ENCODE results near the gene IMPDH1. TPM values are rescaled to one million over a fixed set of nuclear protein-coding genes. Genes with fewer than 3 reads are reported as not detected.
A peak's percentile ranks its signal among the peaks of the same experiment; 100 is the strongest.

Gene IMPDH1
- total and polyA plus RNA-seq, 2 donors (not counting 3 experiments of a cell fraction or from before 2014, with no cell fraction given), result 78.8 to 97.9 TPM

GRCh38 chr7:128407233-128407589 lies 2.6 kb downstream of the IMPDH1 start:
- DNase-seq (ENCODE audit: low read depth, low spot score) (no peak), FAIRE-seq (peak; percentile 54)
- Histone ChIP-seq H3K4me1 (ENCODE audit: control insufficient read depth, extremely low read depth, insufficient read depth, low read length) (peaks cover 28% of the 10 kb centered on the region), H2AFZ (ENCODE audit: low read depth, low read length) (no peak overlapping the region), H3K4me2 (ENCODE audit: insufficient read depth, low read length) (no peak overlapping the region), H3K9me1 (replicated peaks; ENCODE audit: control insufficient read depth, extremely low read depth, insufficient read depth, low read length) (no peaks in the 10 kb centered on the region), H3K27ac (ENCODE audit: insufficient read depth, low read depth, low read length) (no peak overlapping the region), H3K9me3 (replicated peaks; ENCODE audit: control insufficient read depth, insufficient read depth, low read length) (no peaks in the 10 kb centered on the region), H3K4me3 (replicated peaks in 1 of 3; ENCODE audit: insufficient read depth in 1 of 3, low read depth in 1 of 3, low read length in 3 of 3) (no peak overlapping the region), H3K27me3 (ENCODE audit: control insufficient read depth in 2 of 2, insufficient read depth in 2 of 2, low read length in 2 of 2) (no peaks in the 10 kb centered on the region), H4K20me1 (replicated peaks; ENCODE audit: control insufficient read depth, extremely low read depth, insufficient read depth, low read length) (no peaks in the 10 kb centered on the region), H3K79me2 (ENCODE audit: control insufficient read depth, insufficient read depth, low read length) (peaks cover 25% of the 10 kb centered on the region), H3K9ac (replicated peaks; ENCODE audit: extremely low read depth, insufficient read depth, low read length) (no peak overlapping the region), H3K36me3 (ENCODE audit: control insufficient read depth in 2 of 2, extremely low read depth in 1 of 2, insufficient read depth in 2 of 2, low read length in 2 of 2) (no peaks in the 10 kb centered on the region)
- BruUV-seq (replicated peaks), result no TSS peak
- no peak for TF ChIP-seq EZH2 (IDR thresholded peaks at IDR 0.05; ENCODE audit: borderline replicate concordance, low read depth, low read length, severe bottlenecking)
- TF ChIP-seq GATA2 (IDR thresholded peaks at IDR 0.05; ENCODE audit: insufficient read depth, insufficient read length, low read depth, low read length), result no peak
- TF ChIP-seq JUN (IDR thresholded peaks at IDR 0.05; ENCODE audit: borderline replicate concordance, insufficient read depth, insufficient read length, low read depth), result no peak
- TF ChIP-seq MAX (IDR thresholded peaks at IDR 0.05; ENCODE audit: insufficient read depth, insufficient read length), result no peak
- TF ChIP-seq CTCF (IDR thresholded peaks at IDR 0.05; ENCODE audit: extremely low read depth in 1 of 2, insufficient read depth in 1 of 2, low read depth in 1 of 2, low read length in 2 of 2), result no peak
- no peak for TF ChIP-seq FOS (IDR thresholded peaks at IDR 0.05; ENCODE audit: borderline replicate concordance, insufficient read depth, low read length)
- no peak for TF ChIP-seq POLR2A (IDR thresholded peaks at IDR 0.05; ENCODE audit: low read depth, low read length)
- TF ChIP-seq MYC (IDR thresholded peaks at IDR 0.05; ENCODE audit: low read depth, low read length), result no peak
- no peak for TF ChIP-seq POLR2AphosphoS5 (IDR thresholded peaks at IDR 0.05; ENCODE audit: insufficient read depth, low read depth, low read length)
- CTCF ChIA-PET, result interaction anchor here (0.7 to 17.5 kb wide), 8 partner anchors 9 to 60 kb away, joined by 3 to 209 read pairs (median 6); no protein-coding TSS in a partner anchor
- dilution Hi-C loops (cut with MboI; ENCODE audit: extremely low pct_ligation_motif_present, low sequenced_read_pairs), result no loop called here
- intact Hi-C loops (cut with micrococcal nuclease), result no loop called here
- POLR2A ChIA-PET, result no interaction called here
